Upper lobe of left lung (tissue), 6 donors: ENCODE results near the gene NFIL3. TPM values are rescaled to one million over a fixed set of nuclear protein-coding genes. Genes with fewer than 3 reads are reported as not detected.
"Not testable (repeated sequence)": the region's sequence is repeated elsewhere in the genome, so short reads cannot be mapped to it uniquely, and the experiment has no call there.

Experiments
- ATAC-seq, 2 donors: fragments of 200-7000 bp; cut with Tn5 transposase; one replicate each; pipeline ENCODE4 v1.9.1; 2022; ENCODE audit warnings: mild to moderate bottlenecking in 2 of 2, moderate library complexity in 2 of 2; ENCODE audit not compliant: low FRiP score in 2 of 2
- DNase-seq, 2 donors: peaks; one replicate each; pipeline ENCODE4 v3.0.0-alpha.2; 2019 to 2020
- H3K27ac ChIP-seq, 4 donors: fragments of 200-600 bp; sonication (generic); one replicate each; pipeline ENCODE4 v1.5.1; 2016 to 2019
- H3K27me3 ChIP-seq, 4 donors: fragments of 200-600 bp; sonication (generic); one replicate each; pipeline ENCODE4 v1.5.1; 2017 to 2019
- H3K36me3 ChIP-seq, 4 donors: fragments of 200-600 bp; sonication (generic); one replicate each; pipeline ENCODE4 v1.5.1; 2016 to 2019
- H3K4me1 ChIP-seq, 4 donors: fragments of 200-600 bp; sonication (generic); one replicate each; pipeline ENCODE4 v1.5.1; 2018 to 2019
- H3K4me3 ChIP-seq, 4 donors: fragments of 200-600 bp; sonication (generic); one replicate each; pipeline ENCODE4 v1.5.1; 2017 to 2019; ENCODE audit warnings: mild to moderate bottlenecking in 2 of 4, moderate library complexity in 1 of 4
- H3K9me3 ChIP-seq, 4 donors: fragments of 200-600 bp; sonication (generic); one replicate each; pipeline ENCODE4 v1.5.1; 2018 to 2019
- EP300 ChIP-seq, 4 donors: sonication (generic); formaldehyde crosslinking; IDR thresholded peaks; one replicate each; pipeline ENCODE4 v1.5.1; 2017; ENCODE audit warnings: antibody characterized with exemption in 4 of 4, control low read depth in 2 of 4
- POLR2A ChIP-seq, 4 donors: fragments of 450-650 bp; IDR thresholded peaks; one replicate each; pipeline ENCODE4 v1.5.1; 2016 to 2017; ENCODE audit warnings: antibody characterized with exemption in 4 of 4, mild to moderate bottlenecking in 2 of 4
- POLR2AphosphoS5 ChIP-seq, 2 donors: sonication (generic); formaldehyde crosslinking; IDR thresholded peaks; one replicate each; pipeline ENCODE4 v1.5.1; 2017; ENCODE audit warnings: antibody characterized with exemption in 2 of 2
- WGBS, 2 donors: methylation state at CpG; one replicate each; pipeline ENCODE4 v1.1.5; 2017 to 2018; 5-methylcytosine and 5-hydroxymethylcytosine counted together
- total RNA-seq, 6 donors: library from RNA; depleted of rRNA in 4 of 6; stranded (reverse); fragments of >200 nt in 4 of 6; gene quantifications; one replicate each; pipeline versions ENCODE4 v1.1.0 to v1.2.1, GENCODE V29; 2016 to 2021
- TF ChIP-seq, protein P1 (sequence below), 6 experiments: fragments of 450-650 bp in 4 of 6; fragments of 200-600 bp in 2 of 6; sonication (generic) in 2 of 6; IDR thresholded peaks; one replicate each; pipeline ENCODE4 v1.5.1; 2016 to 2019; ENCODE audit warnings: antibody characterized with exemption in 6 of 6
- donor health status: DM: no; HTN: no; CAD: no; lungs with moderate emphysema.
- donor health status: DM: no; HTN: yes; CAD: no; lungs with severe emphysema.

NFIL3 gene
- total RNA-seq, 6 donors from 2014 or later, result 14.7 to 41.3 (median 24.4) TPM

DNA sequence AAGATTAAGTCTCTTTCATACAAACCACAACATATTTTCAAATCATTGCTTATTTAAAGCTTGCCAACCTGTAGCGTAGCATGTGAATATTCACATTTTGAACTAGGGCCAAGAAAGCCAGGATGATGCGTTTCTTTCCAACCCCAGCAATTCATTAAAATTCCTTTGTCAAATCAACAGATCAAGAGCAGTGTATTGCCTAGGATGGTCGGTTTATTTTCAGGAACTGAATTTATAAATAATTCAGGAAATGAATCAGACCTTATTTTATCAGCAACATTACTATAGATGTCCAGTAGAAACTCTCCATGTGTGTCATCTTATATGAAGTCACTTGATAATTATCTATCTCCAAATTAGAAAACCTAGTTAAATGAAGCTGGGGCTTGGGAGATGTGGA, 48.7 kb downstream of the NFIL3 start:
- Histone ChIP-seq H3K4me1 (peaks cover 13 to 24% (median 16%) of the 10 kb centered on the region in 4 donors), H3K36me3 (no peaks in the 10 kb centered on the region), H3K27ac (no peak overlapping the region), H3K4me3 (no peak overlapping the region), H3K9me3 (no peaks in the 10 kb centered on the region), H3K27me3 (no peaks in the 10 kb centered on the region)
- no peak for ATAC-seq
- TF ChIP-seq EP300 (IDR thresholded peaks at IDR 0.05) (no peak), POLR2AphosphoS5 (IDR thresholded peaks at IDR 0.05) (no peak), POLR2A (IDR thresholded peaks at IDR 0.05) (no peak)
- TF ChIP-seq, protein P1, sequence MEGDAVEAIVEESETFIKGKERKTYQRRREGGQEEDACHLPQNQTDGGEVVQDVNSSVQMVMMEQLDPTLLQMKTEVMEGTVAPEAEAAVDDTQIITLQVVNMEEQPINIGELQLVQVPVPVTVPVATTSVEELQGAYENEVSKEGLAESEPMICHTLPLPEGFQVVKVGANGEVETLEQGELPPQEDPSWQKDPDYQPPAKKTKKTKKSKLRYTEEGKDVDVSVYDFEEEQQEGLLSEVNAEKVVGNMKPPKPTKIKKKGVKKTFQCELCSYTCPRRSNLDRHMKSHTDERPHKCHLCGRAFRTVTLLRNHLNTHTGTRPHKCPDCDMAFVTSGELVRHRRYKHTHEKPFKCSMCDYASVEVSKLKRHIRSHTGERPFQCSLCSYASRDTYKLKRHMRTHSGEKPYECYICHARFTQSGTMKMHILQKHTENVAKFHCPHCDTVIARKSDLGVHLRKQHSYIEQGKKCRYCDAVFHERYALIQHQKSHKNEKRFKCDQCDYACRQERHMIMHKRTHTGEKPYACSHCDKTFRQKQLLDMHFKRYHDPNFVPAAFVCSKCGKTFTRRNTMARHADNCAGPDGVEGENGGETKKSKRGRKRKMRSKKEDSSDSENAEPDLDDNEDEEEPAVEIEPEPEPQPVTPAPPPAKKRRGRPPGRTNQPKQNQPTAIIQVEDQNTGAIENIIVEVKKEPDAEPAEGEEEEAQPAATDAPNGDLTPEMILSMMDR (IDR thresholded peaks at IDR 0.05), result no peak
- DNase-seq, result no peak
- 27 to 48% methylated on average over 3 of the region's 3 CpGs for WGBS, 2 donors

GRCh38 chr9:91371894-91372293, 51.7 kb downstream of the NFIL3 start:
- no peaks in the 10 kb centered on the region for H3K27me3 ChIP-seq
- ATAC-seq (no peak), DNase-seq (no peak)
- no peak overlapping the region for H3K4me3 ChIP-seq
- WGBS, 2 donors, result 57 to 60% methylated on average over 1 of the region's 1 CpG
- H3K9me3 ChIP-seq, result no peaks in the 10 kb centered on the region
- H3K27ac ChIP-seq, result no peak overlapping the region
- H3K4me1 ChIP-seq, result peaks cover 5 to 17% (median 11%) of the 10 kb centered on the region in 4 donors
- H3K36me3 ChIP-seq, result no peaks in the 10 kb centered on the region
- TF ChIP-seq POLR2AphosphoS5 (IDR thresholded peaks at IDR 0.05) (no peak), POLR2A (IDR thresholded peaks at IDR 0.05) (no peak), EP300 (IDR thresholded peaks at IDR 0.05) (no peak)
- TF ChIP-seq, protein P1 (IDR thresholded peaks at IDR 0.05), result no peak

GRCh38 chr9:91370006-91370405, 53.6 kb downstream of the NFIL3 start:
- not testable (repeated sequence) for H3K27me3 ChIP-seq, H3K4me3 ChIP-seq, DNase-seq, H3K4me1 ChIP-seq, H3K9me3 ChIP-seq, H3K27ac ChIP-seq, ATAC-seq, H3K36me3 ChIP-seq
- 73 to 81% methylated on average over 3 of the region's 3 CpGs for WGBS, 2 donors

- 20 to 91% methylated on average over 1 to 3 of the region's 3 CpGs for WGBS, 2 donors
- Histone ChIP-seq H3K9me3 (no peaks in the 10 kb centered on the region), H3K4me1 (peaks cover 12 to 20% (median 15%) of the 10 kb centered on the region in 4 donors), H3K36me3 (no peaks in the 10 kb centered on the region), H3K4me3 (no peak overlapping the region), H3K27me3 (no peaks in the 10 kb centered on the region), H3K27ac (no peak overlapping the region)
- TF ChIP-seq POLR2A (IDR thresholded peaks at IDR 0.05) (no peak), POLR2AphosphoS5 (IDR thresholded peaks at IDR 0.05) (no peak)
- TF ChIP-seq, protein P1 (IDR thresholded peaks at IDR 0.05), result no peak
- no peak for DNase-seq
- ATAC-seq, result no peak
These were observed 58.9 kb downstream of the NFIL3 start for GRCh38 chr9:91364702-91365101.

GRCh38 chr9:91364005-91364404, 59.6 kb downstream of the NFIL3 start:
- H3K9me3 ChIP-seq, result no peaks in the 10 kb centered on the region
- H3K27ac ChIP-seq, result no peak overlapping the region
- 90 to 97% methylated on average over 5 to 6 of the region's 7 CpGs for WGBS, 2 donors
- no peaks in the 10 kb centered on the region for H3K27me3 ChIP-seq
- no peaks in the 10 kb centered on the region for H3K36me3 ChIP-seq
- TF ChIP-seq POLR2A (IDR thresholded peaks at IDR 0.05) (no peak), EP300 (IDR thresholded peaks at IDR 0.05) (no peak), POLR2AphosphoS5 (IDR thresholded peaks at IDR 0.05) (no peak)
- TF ChIP-seq, protein P1 (IDR thresholded peaks at IDR 0.05), result no peak
- no peak for ATAC-seq
- H3K4me3 ChIP-seq, result no peak overlapping the region
- DNase-seq, result peak in 1 of 2 donors; percentile 50
- H3K4me1 ChIP-seq, result peaks cover 17 to 27% (median 21%) of the 10 kb centered on the region in 4 donors
